Measurements from ENCODE around the gene ERFE.

- TF ChIP-seq, protein P1, sequence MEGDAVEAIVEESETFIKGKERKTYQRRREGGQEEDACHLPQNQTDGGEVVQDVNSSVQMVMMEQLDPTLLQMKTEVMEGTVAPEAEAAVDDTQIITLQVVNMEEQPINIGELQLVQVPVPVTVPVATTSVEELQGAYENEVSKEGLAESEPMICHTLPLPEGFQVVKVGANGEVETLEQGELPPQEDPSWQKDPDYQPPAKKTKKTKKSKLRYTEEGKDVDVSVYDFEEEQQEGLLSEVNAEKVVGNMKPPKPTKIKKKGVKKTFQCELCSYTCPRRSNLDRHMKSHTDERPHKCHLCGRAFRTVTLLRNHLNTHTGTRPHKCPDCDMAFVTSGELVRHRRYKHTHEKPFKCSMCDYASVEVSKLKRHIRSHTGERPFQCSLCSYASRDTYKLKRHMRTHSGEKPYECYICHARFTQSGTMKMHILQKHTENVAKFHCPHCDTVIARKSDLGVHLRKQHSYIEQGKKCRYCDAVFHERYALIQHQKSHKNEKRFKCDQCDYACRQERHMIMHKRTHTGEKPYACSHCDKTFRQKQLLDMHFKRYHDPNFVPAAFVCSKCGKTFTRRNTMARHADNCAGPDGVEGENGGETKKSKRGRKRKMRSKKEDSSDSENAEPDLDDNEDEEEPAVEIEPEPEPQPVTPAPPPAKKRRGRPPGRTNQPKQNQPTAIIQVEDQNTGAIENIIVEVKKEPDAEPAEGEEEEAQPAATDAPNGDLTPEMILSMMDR (IDR thresholded peaks at IDR 0.05): no peak
- TF ChIP-seq POLR2A (IDR thresholded peaks at IDR 0.05): no peak
Observed at GRCh38 chr2:238145851-238146250, 12.9 kb upstream of the ERFE start.
